Fibroblast of pulmonary artery (primary cell): Measurements from ENCODE around the gene VSX1.

Experiments used
- DNase-seq: peaks from one replicate; pipeline ENCODE4 v3.0.0-alpha.2; 2010; ENCODE audit warnings: low read depth
- H3K4me3 ChIP-seq: replicated peaks from 2 replicates; pipeline ENCODE4 v1.5.1; 2011; ENCODE audit warnings: low read depth, mild to moderate bottlenecking, control low read depth, low read length, moderate library complexity
- TF ChIP-seq, protein P1 (sequence below): IDR thresholded peaks from 2 replicates; pipeline ENCODE4 v1.5.1; 2011; ENCODE audit warnings: mild to moderate bottlenecking, control low read depth, low read length, inconsistent platforms; ENCODE audit errors: missing control alignments

The VSX1 gene

DNA sequence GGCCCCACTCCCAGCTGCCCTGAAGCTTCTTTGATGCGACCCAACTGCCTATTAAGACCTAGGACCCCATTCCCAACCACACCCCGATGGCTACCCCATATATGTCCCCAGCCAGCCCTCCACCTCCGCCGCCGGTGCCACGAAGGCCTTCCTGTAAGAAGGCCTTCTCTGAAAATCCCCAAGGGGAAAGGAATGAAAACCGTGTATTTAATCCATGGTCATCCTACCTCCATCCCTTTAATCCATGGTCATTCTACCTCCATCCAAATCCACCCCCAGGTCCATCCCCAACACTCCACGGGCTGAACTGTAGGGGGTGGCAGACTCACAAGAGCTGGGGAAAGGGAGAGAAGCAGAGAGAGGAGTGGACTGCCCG is 545 bp upstream of the VSX1 start:
- H3K4me3 ChIP-seq, result no peak overlapping the region
- DNase-seq, result no peak
- TF ChIP-seq, protein P1, sequence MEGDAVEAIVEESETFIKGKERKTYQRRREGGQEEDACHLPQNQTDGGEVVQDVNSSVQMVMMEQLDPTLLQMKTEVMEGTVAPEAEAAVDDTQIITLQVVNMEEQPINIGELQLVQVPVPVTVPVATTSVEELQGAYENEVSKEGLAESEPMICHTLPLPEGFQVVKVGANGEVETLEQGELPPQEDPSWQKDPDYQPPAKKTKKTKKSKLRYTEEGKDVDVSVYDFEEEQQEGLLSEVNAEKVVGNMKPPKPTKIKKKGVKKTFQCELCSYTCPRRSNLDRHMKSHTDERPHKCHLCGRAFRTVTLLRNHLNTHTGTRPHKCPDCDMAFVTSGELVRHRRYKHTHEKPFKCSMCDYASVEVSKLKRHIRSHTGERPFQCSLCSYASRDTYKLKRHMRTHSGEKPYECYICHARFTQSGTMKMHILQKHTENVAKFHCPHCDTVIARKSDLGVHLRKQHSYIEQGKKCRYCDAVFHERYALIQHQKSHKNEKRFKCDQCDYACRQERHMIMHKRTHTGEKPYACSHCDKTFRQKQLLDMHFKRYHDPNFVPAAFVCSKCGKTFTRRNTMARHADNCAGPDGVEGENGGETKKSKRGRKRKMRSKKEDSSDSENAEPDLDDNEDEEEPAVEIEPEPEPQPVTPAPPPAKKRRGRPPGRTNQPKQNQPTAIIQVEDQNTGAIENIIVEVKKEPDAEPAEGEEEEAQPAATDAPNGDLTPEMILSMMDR, result no peak

DNA sequence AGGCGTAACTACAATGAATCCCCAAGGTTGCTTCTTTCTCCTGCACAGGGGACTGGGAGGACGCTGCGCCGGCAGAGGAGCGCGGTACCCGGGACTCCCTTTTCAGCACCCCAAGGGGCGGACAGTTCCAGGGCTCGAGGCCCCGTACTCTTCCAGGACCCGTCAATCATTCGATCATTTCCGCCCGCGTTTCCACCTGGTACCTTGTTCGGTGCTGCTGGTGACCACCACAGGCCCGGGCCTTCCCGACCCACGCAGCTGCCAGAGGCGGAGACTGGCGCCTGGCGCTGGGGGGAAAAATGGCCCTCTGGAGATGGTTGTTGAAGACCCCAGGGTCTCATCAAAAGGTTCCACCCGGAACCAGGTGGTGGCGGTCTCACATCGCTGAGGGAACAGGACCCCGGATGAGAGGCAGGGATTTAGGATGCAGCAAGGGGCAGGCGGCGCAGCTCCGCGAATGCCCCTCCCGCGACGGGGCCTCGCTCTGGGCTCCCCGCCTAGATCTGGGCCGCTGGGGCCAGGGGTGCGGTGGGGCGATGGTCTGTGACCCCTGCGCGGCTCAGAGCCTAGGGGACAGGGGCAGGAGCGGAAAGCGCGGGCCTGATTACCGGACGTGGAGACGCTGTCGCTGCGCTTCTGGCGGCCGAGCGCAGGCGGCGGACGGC is 744 bp downstream of the VSX1 start:
- no peak overlapping the region for H3K4me3 ChIP-seq
- peak; percentile 22 for DNase-seq
- TF ChIP-seq, protein P1, result no peak

DNA sequence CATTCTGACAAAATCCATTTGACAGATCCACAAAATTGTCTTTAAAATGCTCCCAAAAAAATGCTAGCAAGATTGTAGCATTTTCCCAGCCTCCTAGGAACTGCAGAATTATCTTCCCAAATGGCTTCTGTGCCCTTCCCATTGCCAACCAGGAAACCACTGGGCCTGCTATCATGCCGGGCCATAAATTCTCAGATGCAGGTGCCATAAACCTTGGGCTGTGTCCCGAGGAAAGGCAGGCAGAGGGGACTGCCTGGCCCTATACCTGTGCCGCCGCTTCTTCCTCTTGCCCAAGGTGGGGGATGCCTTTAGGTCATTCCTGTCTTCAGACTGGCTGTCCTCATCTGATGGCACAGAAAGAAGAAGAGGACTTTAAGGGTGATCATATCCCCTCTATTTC is 2.8 kb downstream of the VSX1 start:
- DNase-seq, result no peak
- TF ChIP-seq, protein P1, result no peak
- H3K4me3 ChIP-seq, result no peak overlapping the region

GRCh38 chr20:25078662-25079061 is 3.3 kb downstream of the VSX1 start:
- TF ChIP-seq, protein P1, result no peak
- no peak for DNase-seq

GRCh38 chr20:25077610-25078169 is 4.3 kb downstream of the VSX1 start:
- peak; percentile 40 for DNase-seq
- H3K4me3 ChIP-seq, result peak overlapping the region; percentile 27
- TF ChIP-seq, protein P1, result no peak

More at GRCh38 chr20:25078662-25079061, 3.3 kb downstream of the VSX1 start:
- H3K4me3 ChIP-seq, result no peak overlapping the region

- TF ChIP-seq, protein P1, result peak; percentile 45
- peak overlapping the region; percentile 27 for H3K4me3 ChIP-seq
- DNase-seq, result peak; percentile 48
These were observed 5.0 kb downstream of the VSX1 start for GRCh38 chr20:25076731-25077609.
